Hepatocyte (in vitro differentiated cells): ENCODE data around the gene TCF7L2. TPM values are rescaled to one million over a fixed set of nuclear protein-coding genes. Genes with fewer than 3 reads are reported as not detected.

Experiments used
- DNase-seq: peaks from one replicate; pipeline ENCODE4 v3.0.0-alpha.2; 2016; ENCODE audit warnings: low spot score
- H2AFZ ChIP-seq: fragments of 200-600 bp; sonication (generic); 2 replicates; pipeline ENCODE4 v1.6.0; 2016; ENCODE audit warnings: antibody characterized with exemption, mild to moderate bottlenecking
- H3K27ac ChIP-seq: fragments of 200-600 bp; sonication (generic); 2 replicates; pipeline ENCODE4 v1.5.1; 2016; ENCODE audit warnings: mild to moderate bottlenecking
- H3K27me3 ChIP-seq: fragments of 200-600 bp; sonication (generic); 2 replicates; pipeline ENCODE4 v1.6.1; 2016
- H3K36me3 ChIP-seq: fragments of 200-600 bp; sonication (generic); replicated peaks from 2 replicates; pipeline ENCODE4 v1.5.1; 2016; ENCODE audit warnings: low read depth; ENCODE audit not compliant: insufficient read depth
- H3K4me1 ChIP-seq: fragments of 200-600 bp; sonication (generic); 2 replicates; pipeline ENCODE4 v1.5.1; 2016; ENCODE audit warnings: mild to moderate bottlenecking, moderate library complexity; ENCODE audit not compliant: insufficient read depth
- H3K4me2 ChIP-seq: fragments of 200-600 bp; sonication (generic); 2 replicates; pipeline ENCODE4 v1.6.0; 2016
- H3K4me3 ChIP-seq: fragments of 200-600 bp; sonication (generic); 2 replicates; pipeline ENCODE4 v1.5.1; 2016; ENCODE audit warnings: mild to moderate bottlenecking
- H3K79me2 ChIP-seq: fragments of 200-600 bp; sonication (generic); 2 replicates; pipeline ENCODE4 v1.6.0; 2017; ENCODE audit warnings: mild to moderate bottlenecking
- H3K9me2 ChIP-seq: fragments of 200-600 bp; sonication (generic); replicated peaks from 2 replicates; pipeline ENCODE4 v1.6.0; 2017; ENCODE audit warnings: mild to moderate bottlenecking; ENCODE audit not compliant: insufficient read depth
- H3K9me3 ChIP-seq: fragments of 200-600 bp; sonication (generic); 2 replicates; pipeline ENCODE4 v1.5.1; 2016; ENCODE audit warnings: low read depth, mild to moderate bottlenecking
- H4K20me1 ChIP-seq: fragments of 200-600 bp; sonication (generic); 2 replicates; pipeline ENCODE4 v1.6.0; 2016; ENCODE audit warnings: mild to moderate bottlenecking; ENCODE audit not compliant: insufficient read depth, poor library complexity, severe bottlenecking
- EZH2 ChIP-seq: fragments of 200-600 bp; sonication (generic); IDR thresholded peaks from 2 replicates; pipeline ENCODE4 v1.6.1; 2016; ENCODE audit warnings: antibody characterized with exemption, mild to moderate bottlenecking, borderline replicate concordance
- EZH2phosphoT487 ChIP-seq: fragments of 200-600 bp; sonication (generic); IDR thresholded peaks from one replicate; pipeline ENCODE4 v1.6.1; 2018; ENCODE audit warnings: antibody characterized with exemption, mild to moderate bottlenecking, low read depth, moderate library complexity; ENCODE audit not compliant: unreplicated experiment, severe bottlenecking
- WGBS: methylation state at CpG from one replicate; pipeline ENCODE4 v1.1.6; 2016; ENCODE audit warnings: low lambda C conversion rate; ENCODE audit errors: missing lambda C conversion rate; 5-methylcytosine and 5-hydroxymethylcytosine counted together
- polyA plus RNA-seq: library from polyadenylated mRNA; unstranded; fragments of >200 nt; fragmentation: Nextera tagmentation; extraction: Ambion mirVana; gene quantifications from 2 replicates; pipeline ENCODE4 v1.2.1, GENCODE V29; 2016
- total RNA-seq: library from RNA; depleted of rRNA; stranded (reverse); fragments of >200 nt; gene quantifications from 2 replicates; pipeline ENCODE4 v1.2.3, GENCODE V29; 2014
- TF ChIP-seq, protein P1 (sequence below): fragments of 200-600 bp; sonication (generic); IDR thresholded peaks from 2 replicates; pipeline ENCODE4 v1.5.1; 2016; ENCODE audit warnings: antibody characterized with exemption, mild to moderate bottlenecking; ENCODE audit not compliant: poor library complexity

TCF7L2 gene
- total and polyA plus RNA-seq, 2 experiments from 2014 or later = 14.8 to 28.8 TPM

DNA sequence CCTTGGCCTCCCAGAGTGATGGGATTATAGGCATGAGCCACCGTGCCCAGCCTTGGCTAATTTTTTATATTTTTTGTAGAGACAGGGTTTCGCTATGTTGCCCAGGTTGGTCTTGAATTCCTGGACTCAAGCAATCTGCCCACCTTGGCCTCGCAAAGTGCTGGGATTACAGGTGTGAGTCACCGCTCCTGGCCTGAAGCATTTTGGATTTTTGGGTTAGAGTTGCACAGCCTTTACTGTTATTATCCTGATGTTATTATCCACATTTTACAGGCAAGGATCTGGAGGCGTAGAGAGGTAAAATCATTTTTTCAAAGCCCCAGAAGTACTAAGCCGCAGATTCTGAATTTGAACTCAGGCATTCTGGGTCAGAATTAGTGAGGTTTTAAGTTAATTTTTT is 75.4 kb downstream of the TCF7L2 start:
- peaks cover 84% of the 10 kb centered on the region for H4K20me1 ChIP-seq
- no peak for DNase-seq
- TF ChIP-seq EZH2phosphoT487 = no peak
- TF ChIP-seq, protein P1, sequence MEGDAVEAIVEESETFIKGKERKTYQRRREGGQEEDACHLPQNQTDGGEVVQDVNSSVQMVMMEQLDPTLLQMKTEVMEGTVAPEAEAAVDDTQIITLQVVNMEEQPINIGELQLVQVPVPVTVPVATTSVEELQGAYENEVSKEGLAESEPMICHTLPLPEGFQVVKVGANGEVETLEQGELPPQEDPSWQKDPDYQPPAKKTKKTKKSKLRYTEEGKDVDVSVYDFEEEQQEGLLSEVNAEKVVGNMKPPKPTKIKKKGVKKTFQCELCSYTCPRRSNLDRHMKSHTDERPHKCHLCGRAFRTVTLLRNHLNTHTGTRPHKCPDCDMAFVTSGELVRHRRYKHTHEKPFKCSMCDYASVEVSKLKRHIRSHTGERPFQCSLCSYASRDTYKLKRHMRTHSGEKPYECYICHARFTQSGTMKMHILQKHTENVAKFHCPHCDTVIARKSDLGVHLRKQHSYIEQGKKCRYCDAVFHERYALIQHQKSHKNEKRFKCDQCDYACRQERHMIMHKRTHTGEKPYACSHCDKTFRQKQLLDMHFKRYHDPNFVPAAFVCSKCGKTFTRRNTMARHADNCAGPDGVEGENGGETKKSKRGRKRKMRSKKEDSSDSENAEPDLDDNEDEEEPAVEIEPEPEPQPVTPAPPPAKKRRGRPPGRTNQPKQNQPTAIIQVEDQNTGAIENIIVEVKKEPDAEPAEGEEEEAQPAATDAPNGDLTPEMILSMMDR = no peak
- TF ChIP-seq EZH2 = no peak
- H3K79me2 ChIP-seq = peaks cover 100% of the 10 kb centered on the region
- no peak overlapping the region for H3K4me3 ChIP-seq
- WGBS = 97% methylated on average over 6 of the region's 6 CpGs
- peaks cover 44% of the 10 kb centered on the region for H3K4me1 ChIP-seq
- H3K9me2 ChIP-seq = no peaks in the 10 kb centered on the region
- no peaks in the 10 kb centered on the region for H3K27me3 ChIP-seq
- H2AFZ ChIP-seq = no peak overlapping the region
- H3K9me3 ChIP-seq = no peaks in the 10 kb centered on the region
- H3K27ac ChIP-seq = no peak overlapping the region
- H3K4me2 ChIP-seq = no peak overlapping the region
- H3K36me3 ChIP-seq = no peaks in the 10 kb centered on the region

DNA sequence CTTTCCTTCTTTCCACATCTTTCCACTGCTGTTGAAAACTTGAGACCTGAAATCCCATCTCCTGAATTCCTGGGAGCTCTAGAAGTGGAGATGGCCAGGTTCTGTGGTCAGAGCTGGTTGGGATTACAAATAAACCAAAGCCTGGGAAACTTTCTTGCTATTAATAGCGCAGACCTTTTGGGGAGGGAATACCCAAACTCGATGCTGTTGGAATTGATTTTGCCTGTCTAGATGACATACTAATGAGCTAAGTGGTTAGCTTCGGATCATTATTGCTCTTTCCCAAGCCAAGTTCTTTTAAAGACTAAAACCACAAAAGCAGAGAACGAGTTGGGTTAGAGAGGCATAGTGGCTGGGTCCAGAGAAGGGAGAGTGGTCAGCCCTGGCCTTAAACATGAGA is 76.6 kb downstream of the TCF7L2 start:
- 66% methylated on average over 4 of the region's 4 CpGs for WGBS
- Histone ChIP-seq H3K4me1 (peaks cover 34% of the 10 kb centered on the region), H3K27ac (peak overlapping the region; percentile 50), H3K4me3 (no peak overlapping the region), H3K9me2 (no peaks in the 10 kb centered on the region), H3K4me2 (no peak overlapping the region), H3K36me3 (no peaks in the 10 kb centered on the region), H3K9me3 (no peaks in the 10 kb centered on the region), H3K27me3 (no peaks in the 10 kb centered on the region), H2AFZ (no peak overlapping the region), H3K79me2 (peaks cover 100% of the 10 kb centered on the region), H4K20me1 (peaks cover 81% of the 10 kb centered on the region)
- no peak for DNase-seq
- TF ChIP-seq, protein P1 = no peak
- TF ChIP-seq EZH2phosphoT487 = no peak
- TF ChIP-seq EZH2 = no peak

DNA sequence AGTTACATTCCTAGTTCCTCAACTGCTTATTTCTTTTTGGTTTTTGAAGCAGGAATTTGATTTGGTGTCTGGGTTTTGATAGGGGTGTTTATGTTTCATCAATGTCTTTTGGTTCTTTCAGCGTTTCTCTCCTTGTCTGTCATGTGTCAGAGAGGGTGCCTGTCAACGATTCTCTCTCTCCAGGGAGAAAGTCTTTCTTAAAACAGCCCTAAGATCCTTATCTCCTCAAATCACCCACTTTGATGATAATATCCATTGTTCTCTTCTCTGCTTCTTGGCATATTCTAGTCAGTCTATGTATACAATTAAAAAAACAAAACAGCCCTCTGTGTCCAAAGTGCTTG is 77.2 kb downstream of the TCF7L2 start:
- Histone ChIP-seq H4K20me1 (peaks cover 81% of the 10 kb centered on the region), H3K4me3 (no peak overlapping the region), H3K79me2 (peaks cover 100% of the 10 kb centered on the region), H3K4me1 (peaks cover 30% of the 10 kb centered on the region), H3K9me3 (no peaks in the 10 kb centered on the region), H3K27me3 (no peaks in the 10 kb centered on the region), H2AFZ (no peak overlapping the region), H3K36me3 (no peaks in the 10 kb centered on the region), H3K27ac (peak overlapping the region; percentile 50), H3K4me2 (peak overlapping the region; percentile 51), H3K9me2 (no peaks in the 10 kb centered on the region)
- 14% methylated on average over 2 of the region's 2 CpGs for WGBS
- no peak for TF ChIP-seq EZH2phosphoT487
- no peak for TF ChIP-seq EZH2
- TF ChIP-seq, protein P1 = no peak
- no peak for DNase-seq
